Esophagus squamous epithelium (tissue), 4 donors: ENCODE data around the gene SLX9.

Experiments
- CTCF ChIP-seq, 6 experiments: fragments of 450-650 bp in 4 of 6; fragments of 200-600 bp in 2 of 6; sonication (generic) in 2 of 6; IDR thresholded peaks; one replicate each; pipeline ENCODE4 v1.5.1; 2016 to 2019; ENCODE audit warnings: antibody characterized with exemption in 6 of 6, mild to moderate bottlenecking in 4 of 6, moderate library complexity in 4 of 6
- POLR2A ChIP-seq, 4 donors: fragments of 450-650 bp; IDR thresholded peaks; one replicate each; pipeline ENCODE4 v1.6.1; 2017; ENCODE audit warnings: antibody characterized with exemption in 4 of 4, mild to moderate bottlenecking in 4 of 4, moderate library complexity in 3 of 4

GRCh38 chr21:44956356-44957046, 16.7 kb downstream of the SLX9 start:
- TF ChIP-seq CTCF (IDR thresholded peaks at IDR 0.05) (no peak), POLR2A (IDR thresholded peaks at IDR 0.05) (no peak)
